K562 (cell line): ENCODE results near the gene GTF2A1. TPM values are rescaled to one million over a fixed set of nuclear protein-coding genes. Genes with fewer than 3 reads are reported as not detected.
A peak's percentile ranks its signal among the peaks of the same experiment; 100 is the strongest.

ENCODE experiments used
- ATAC-seq: fragments of 200-7000 bp; cut with Tn5 transposase; 3 replicates; pipeline ENCODE4 v1.9.1; 2020; ENCODE audit warnings: moderate library complexity
- BruUV-seq: library from RNA; stranded (reverse); fragments of 400-500 nt; replicated peaks from 2 replicates; lab custom pipeline; 2021; lab: Mats Ljungman, UMichigan
- CTCF ChIA-PET: fragments of 300-600 bp; formaldehyde crosslinking; extraction: SDS; loops from one replicate; lab custom pipeline; 2021; ENCODE audit warnings: low intra/inter-chr PET ratio; lab: Yijun Ruan, JAX
- POLR2A ChIA-PET: fragments of 300-600, 350-650 bp; sonication (Branson Sonifier 250); formaldehyde crosslinking; extraction: SDS; loops from one replicate; lab custom pipeline; 2021; ENCODE audit warnings: antibody characterized with exemption, inconsistent platforms; lab: Yijun Ruan, JAX
- DNase-seq, 4 experiments: peaks; one replicate each; pipeline versions ENCODE4 v3.0.0 to v3.0.0-alpha.2; 2011 to 2018; ENCODE audit warnings: low spot score in 3 of 4, mixed read lengths in 3 of 4; ENCODE audit errors: extremely low read depth in 1 of 4
- FAIRE-seq: peaks from 2 replicates; lab custom pipeline; 2011; peaks lifted over from hg19 to GRCh38; lab: Jason Lieb, UNC
- H2AFZ ChIP-seq: 2 replicates; pipeline ENCODE4 v1.6.0; 2011; ENCODE audit warnings: low read depth, low read length, control low read depth, inconsistent platforms
- H3K27ac ChIP-seq: fragments of 200-600 bp; 3 replicates; pipeline ENCODE4 v1.8.0; 2011; ENCODE audit warnings: low read depth, mild to moderate bottlenecking, control low read depth, inconsistent platforms, low read length, moderate library complexity, mixed read lengths; ENCODE audit errors: extremely low read depth
- H3K27me3 ChIP-seq, 2 experiments: fragments of 300-600 bp in 1 of 2; 2 replicates in 1 of 2; 3 replicates in 1 of 2; pipeline versions ENCODE4 v1.6.0 to v1.8.0; 2011; ENCODE audit warnings: inconsistent platforms in 2 of 2, low read length in 2 of 2, mild to moderate bottlenecking in 1 of 2, mixed read lengths in 1 of 2, moderate library complexity in 1 of 2; ENCODE audit not compliant: control insufficient read depth in 2 of 2, insufficient read depth in 2 of 2
- H3K36me3 ChIP-seq: fragments of 300-600 bp; 3 replicates; pipeline ENCODE4 v1.8.0; 2011; ENCODE audit warnings: mild to moderate bottlenecking, low read length, inconsistent platforms; ENCODE audit not compliant: control insufficient read depth, insufficient read depth
- H3K4me1 ChIP-seq, 2 experiments: fragments of 200-600 bp in 1 of 2; replicated peaks in 1 of 2; 2 replicates in 1 of 2; 3 replicates in 1 of 2; pipeline versions ENCODE4 v1.5.1 to v1.8.0; 2011; ENCODE audit warnings: inconsistent platforms in 2 of 2, low read length in 2 of 2, mild to moderate bottlenecking in 1 of 2, mixed read lengths in 1 of 2, moderate library complexity in 1 of 2; ENCODE audit not compliant: control insufficient read depth in 2 of 2, insufficient read depth in 2 of 2
- H3K4me2 ChIP-seq: 2 replicates; pipeline ENCODE4 v1.6.1; 2011; ENCODE audit warnings: low read length, control low read depth, inconsistent platforms, mixed read lengths; ENCODE audit not compliant: insufficient read depth
- H3K4me3 ChIP-seq: fragments of 200-600 bp; sonication (generic), shearing (Covaris generic); 2 replicates; pipeline ENCODE4 v1.5.1; 2016; ENCODE audit warnings: control low read depth, inconsistent platforms
- H3K79me2 ChIP-seq: fragments of 200-600 bp; 3 replicates; pipeline ENCODE4 v1.8.0; 2011; ENCODE audit warnings: low read length, inconsistent platforms; ENCODE audit not compliant: control insufficient read depth, insufficient read depth
- H3K9ac ChIP-seq, 2 experiments: 2 replicates each; pipeline versions ENCODE4 v1.6.0 to v1.6.1; 2011; ENCODE audit warnings: low read depth in 2 of 2, low read length in 2 of 2, control low read depth in 1 of 2, inconsistent platforms in 1 of 2, mild to moderate bottlenecking in 1 of 2, mixed read lengths in 1 of 2; ENCODE audit not compliant: insufficient read depth in 1 of 2
- H3K9me1 ChIP-seq: one replicate; pipeline ENCODE4 v1.6.0; 2011; ENCODE audit warnings: inconsistent platforms, mild to moderate bottlenecking, low read length, moderate library complexity; ENCODE audit not compliant: control insufficient read depth, insufficient read depth
- H3K9me3 ChIP-seq: replicated peaks from 2 replicates; pipeline ENCODE4 v1.5.1; 2011; ENCODE audit warnings: low read depth, low read length, inconsistent platforms; ENCODE audit not compliant: control insufficient read depth, insufficient read depth
- H4K20me1 ChIP-seq: replicated peaks from 2 replicates; pipeline ENCODE4 v1.6.1; 2011; ENCODE audit warnings: low read length, inconsistent platforms, mixed read lengths; ENCODE audit not compliant: control insufficient read depth, insufficient read depth
- ID3 ChIP-seq, 2 experiments: fragments of 250-450 bp in 1 of 2; fragments of 450-650 bp in 1 of 2; sonication (Bioruptor Pico) in 1 of 2; IDR thresholded peaks; 2 replicates each; pipeline versions ENCODE4 v1.6.1 to v1.8.0; 2016 to 2021; ENCODE audit warnings: mild to moderate bottlenecking in 2 of 2, moderate library complexity in 2 of 2, missing compliant biosample characterization in 1 of 2, missing genetic modification characterization in 1 of 2
- MBD2 ChIP-seq: sonication (generic); IDR thresholded peaks from 2 replicates; pipeline ENCODE4 v1.6.1; 2016; ENCODE audit warnings: low read depth, borderline replicate concordance
- MNT ChIP-seq, 2 experiments: fragments of 450-650 bp; conservative IDR thresholded peaks; 2 replicates each; pipeline ENCODE4 v1.6.1; 2017; ENCODE audit warnings: mild to moderate bottlenecking in 2 of 2, moderate library complexity in 2 of 2
- NR2F6 ChIP-seq: fragments of 450-650 bp; formaldehyde crosslinking; IDR thresholded peaks from 2 replicates; pipeline ENCODE4 v1.4.0; 2020; ENCODE audit warnings: mild to moderate bottlenecking
- PPARD ChIP-seq: fragments of 250-450 bp; sonication (Bioruptor Pico); IDR thresholded peaks from 2 replicates; pipeline ENCODE4 v1.8.0; 2022; ENCODE audit warnings: inconsistent platforms, mild to moderate bottlenecking, moderate library complexity
- SMC3 ChIP-seq: conservative IDR thresholded peaks from 2 replicates; pipeline ENCODE4 v1.6.1; 2011; ENCODE audit warnings: low read depth, low read length, improper control_type of control experiment; ENCODE audit not compliant: insufficient read depth
- STAT5A ChIP-seq: IDR thresholded peaks from 2 replicates; pipeline ENCODE4 v1.6.1; 2012; ENCODE audit warnings: low read length, inconsistent platforms, borderline replicate concordance
- TFAM ChIP-seq: fragments of 250-450 bp; sonication (Bioruptor Pico); conservative IDR thresholded peaks from 2 replicates; pipeline ENCODE4 v1.5.0; 2021; ENCODE audit warnings: mild to moderate bottlenecking, moderate library complexity
- WGBS: fragments of 100-300 bp; shearing (Covaris generic); methylation state at CpG from one replicate; pipeline ENCODE4 v1.1.6; 2016; ENCODE audit warnings: low coverage, mixed read lengths; ENCODE audit not compliant: insufficient coverage; ENCODE audit errors: missing lambda C conversion rate; 5-methylcytosine and 5-hydroxymethylcytosine counted together
- in situ Hi-C: fragments of 300-500 bp; cut with MboI; formaldehyde crosslinking; loops from 4 replicates; pipeline ENCODE4 v1.15.0; 2018; ENCODE audit warnings: inconsistent platforms, mixed read lengths
- intact Hi-C: fragments of 100-400 bp; cut with micrococcal nuclease; formaldehyde crosslinking; loops from 2 replicates; pipeline ENCODE4 v1.14.2; 2022
- polyA plus RNA-seq, 8 experiments: library from polyadenylated mRNA; depleted of rRNA in 4 of 8; stranded (reverse) in 5 of 8; unstranded in 3 of 8; fragments of >200 nt; fragmentation: Nextera tagmentation in 2 of 8; fragmentation: Illumina TruSeq in 1 of 8; extraction: Ambion mirVana in 2 of 8; extraction: Trizol in 1 of 8; gene quantifications; 2 replicates each; pipeline versions ENCODE4 v1.2.1 to v1.2.3, GENCODE V29; 2011 to 2014; ENCODE audit warnings: inconsistent platforms in 1 of 8, missing spikeins in 1 of 8
- total RNA-seq, 7 experiments: library from RNA; depleted of rRNA in 6 of 7; stranded (reverse); fragments of >200 nt in 6 of 7; fragmentation: Illumina TruSeq in 2 of 7; extraction: Trizol in 2 of 7; gene quantifications; 2 replicates each; pipeline versions ENCODE4 v1.2.1 to v1.2.3, GENCODE V29; 2011 to 2021; ENCODE audit warnings: low replicate concordance in 1 of 7

The GTF2A1 gene
- total and polyA plus RNA-seq, 9 of the 15 experiments (the other 6 are each of a cell fraction or from before 2014, with no cell fraction given): 3.4 to 22.8 (median 14.7) TPM

- 14% methylated on average over 8 of the region's 8 CpGs for WGBS
- Histone ChIP-seq H2AFZ (no peak overlapping the region), H3K9me1 (no peaks in the 10 kb centered on the region), H3K27me3 (no peaks in the 10 kb centered on the region), H3K4me1 (peaks cover 0 to 5% of the 10 kb centered on the region in 2 experiments; a peak in 2 of 5 replicates), H3K4me3 (no peak overlapping the region), H3K4me2 (no peak overlapping the region), H3K9ac (0 out of 4 replicates have a peak overlapping the region, but pooled peaks of 1 of the 2 experiments have one; percentile 35), H3K9me3 (no peaks in the 10 kb centered on the region), H3K79me2 (no peaks in the 10 kb centered on the region), H4K20me1 (no peaks in the 10 kb centered on the region), H3K36me3 (no peaks in the 10 kb centered on the region), H3K27ac (no peak overlapping the region)
- DNase-seq (no peak), ATAC-seq (peak; percentile 58), FAIRE-seq (no peak)
- ChIA-PET CTCF (no interaction called here), POLR2A (no interaction called here)
- BruUV-seq: no TSS peak
- intact Hi-C loops: no loop called here
- in situ Hi-C loops: no loop called here
- no peak for TF ChIP-seq MBD2
- TF ChIP-seq MNT (conservative IDR thresholded peaks at IDR 0.05): no peak
- no peak for TF ChIP-seq SMC3
- no peak for TF ChIP-seq TFAM
- no peak for TF ChIP-seq STAT5A
- TF ChIP-seq ID3 (CRISPR knock-in tag; IDR thresholded peaks at IDR 0.05): no peak
- TF ChIP-seq ID3 (tag; IDR thresholded peaks at IDR 0.05): no peak
- no peak for TF ChIP-seq PPARD (CRISPR knock-in tag)
- TF ChIP-seq NR2F6 (CRISPR knock-in tag): no peak
Measured at GRCh38 chr14:81247271-81247766, 26.6 kb upstream of the GTF2A1 start.
